OCI-LY1 (cell line): Measurements from ENCODE around the gene PRM1.

Experiments
- H2AFZ ChIP-seq: fragments of 200-600 bp; sonication (generic), shearing (Covaris generic); 2 replicates; pipeline ENCODE4 v1.6.0; 2014; ENCODE audit warnings: antibody characterized with exemption, mild to moderate bottlenecking, low read length
- H3F3A ChIP-seq: fragments of 200-600 bp; sonication (generic), shearing (Covaris generic); 2 replicates; pipeline ENCODE4 v1.6.0; 2014; ENCODE audit warnings: mild to moderate bottlenecking, antibody characterized with exemption, low read length, moderate library complexity; ENCODE audit not compliant: insufficient read depth
- H3K27ac ChIP-seq: fragments of 200-600 bp; sonication (generic); 2 replicates; pipeline ENCODE4 v1.5.1; 2014; ENCODE audit warnings: low read length, mixed run types, mild to moderate bottlenecking, low read depth; ENCODE audit not compliant: poor library complexity, severe bottlenecking
- H3K27me3 ChIP-seq: fragments of 200-600 bp; sonication (generic); 2 replicates; pipeline ENCODE4 v1.6.0; 2014; ENCODE audit warnings: antibody characterized with exemption, mild to moderate bottlenecking, low read length, moderate library complexity; ENCODE audit not compliant: insufficient read depth
- H3K36me3 ChIP-seq: fragments of 200-600 bp; sonication (generic); 2 replicates; pipeline ENCODE4 v1.6.1; 2014; ENCODE audit warnings: mild to moderate bottlenecking, antibody characterized with exemption, low read length, moderate library complexity, mixed read lengths; ENCODE audit not compliant: insufficient read depth
- H3K4me1 ChIP-seq: fragments of 200-600 bp; sonication (generic); 2 replicates; pipeline ENCODE4 v1.5.1; 2014; ENCODE audit warnings: mild to moderate bottlenecking, low read length, moderate library complexity; ENCODE audit not compliant: insufficient read depth, severe bottlenecking
- H3K4me2 ChIP-seq: fragments of 200-600 bp; sonication (generic), shearing (Covaris generic); 2 replicates; pipeline ENCODE4 v1.6.1; 2014; ENCODE audit warnings: low read length
- H3K4me3 ChIP-seq: fragments of 200-600 bp; sonication (generic); 2 replicates; pipeline ENCODE4 v1.5.1; 2014; ENCODE audit warnings: low read length, low read depth, mild to moderate bottlenecking, mixed read lengths; ENCODE audit not compliant: poor library complexity, severe bottlenecking
- H3K79me2 ChIP-seq: fragments of 200-600 bp; shearing (Covaris generic); 2 replicates; pipeline ENCODE4 v1.6.1; 2016; ENCODE audit warnings: mixed run types, low read length, mixed read lengths; ENCODE audit not compliant: insufficient read depth
- H3K9ac ChIP-seq: fragments of 200-600 bp; sonication (generic), shearing (Covaris generic); 2 replicates; pipeline ENCODE4 v1.6.1; 2014; ENCODE audit warnings: mild to moderate bottlenecking, low read length, mixed read lengths
- H3K9me2 ChIP-seq: fragments of 200-600 bp; sonication (generic), shearing (Covaris generic); 2 replicates; pipeline ENCODE4 v1.6.1; 2014; ENCODE audit warnings: low read depth, mild to moderate bottlenecking, low read length, mixed read lengths
- H3K9me3 ChIP-seq: fragments of 200-600 bp; shearing (Covaris generic); 2 replicates; pipeline ENCODE4 v1.6.1; 2014; ENCODE audit warnings: low read length, mixed read lengths
- H4K20me1 ChIP-seq: fragments of 200-600 bp; sonication (generic), shearing (Covaris generic); 2 replicates; pipeline ENCODE4 v1.6.0; 2016; ENCODE audit warnings: mild to moderate bottlenecking, low read length; ENCODE audit not compliant: insufficient read depth
- EZH2 ChIP-seq: fragments of 200-600 bp; sonication (generic), shearing (Covaris generic); IDR thresholded peaks from 2 replicates; pipeline ENCODE4 v1.8.0; 2017; ENCODE audit warnings: borderline replicate concordance, mixed run types, mild to moderate bottlenecking, antibody characterized with exemption, low read length, moderate library complexity, mixed read lengths
- TF ChIP-seq, protein P1 (sequence below): fragments of 200-600 bp; sonication (generic), shearing (Covaris generic); IDR thresholded peaks from 2 replicates; pipeline ENCODE4 v1.5.1; 2017; ENCODE audit warnings: mild to moderate bottlenecking, antibody characterized with exemption, low read length, moderate library complexity, mixed read lengths

The PRM1 gene

DNA sequence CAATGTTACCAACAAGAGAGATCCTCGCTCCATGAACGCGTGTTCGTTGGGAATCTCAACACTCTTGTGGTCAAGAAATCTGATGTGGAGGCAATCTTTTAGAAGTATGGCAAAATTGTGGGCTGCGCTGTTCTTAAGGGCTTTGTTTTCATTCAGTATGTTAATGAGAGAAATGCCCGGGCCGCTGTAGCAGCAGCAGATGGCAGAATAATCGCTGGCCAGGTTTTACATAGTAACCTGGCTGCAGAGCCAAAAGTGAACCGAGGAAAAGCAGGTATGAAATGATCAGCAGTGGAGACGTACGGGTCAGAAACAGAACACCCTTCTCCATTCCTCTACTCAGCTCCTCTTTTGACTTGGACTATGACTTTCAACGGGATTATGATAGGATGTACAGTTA lies 38.5 kb downstream of the PRM1 start:
- H3K36me3 ChIP-seq: no peaks in the 10 kb centered on the region; the same call in 1 of the 2 replicates
- H3K9me3 ChIP-seq: no peaks in the 10 kb centered on the region
- H3K4me2 ChIP-seq: no peak overlapping the region
- H3F3A ChIP-seq: no peaks in the 10 kb centered on the region
- H3K4me1 ChIP-seq: no peaks in the 10 kb centered on the region
- H2AFZ ChIP-seq: no peak overlapping the region
- H3K27me3 ChIP-seq: no peaks in the 10 kb centered on the region
- no peak overlapping the region for H3K4me3 ChIP-seq
- no peak overlapping the region for H3K9ac ChIP-seq
- H4K20me1 ChIP-seq: no peaks in the 10 kb centered on the region
- no peak overlapping the region for H3K27ac ChIP-seq
- no peaks in the 10 kb centered on the region for H3K9me2 ChIP-seq
- H3K79me2 ChIP-seq: no peaks in the 10 kb centered on the region
- TF ChIP-seq, protein P1, sequence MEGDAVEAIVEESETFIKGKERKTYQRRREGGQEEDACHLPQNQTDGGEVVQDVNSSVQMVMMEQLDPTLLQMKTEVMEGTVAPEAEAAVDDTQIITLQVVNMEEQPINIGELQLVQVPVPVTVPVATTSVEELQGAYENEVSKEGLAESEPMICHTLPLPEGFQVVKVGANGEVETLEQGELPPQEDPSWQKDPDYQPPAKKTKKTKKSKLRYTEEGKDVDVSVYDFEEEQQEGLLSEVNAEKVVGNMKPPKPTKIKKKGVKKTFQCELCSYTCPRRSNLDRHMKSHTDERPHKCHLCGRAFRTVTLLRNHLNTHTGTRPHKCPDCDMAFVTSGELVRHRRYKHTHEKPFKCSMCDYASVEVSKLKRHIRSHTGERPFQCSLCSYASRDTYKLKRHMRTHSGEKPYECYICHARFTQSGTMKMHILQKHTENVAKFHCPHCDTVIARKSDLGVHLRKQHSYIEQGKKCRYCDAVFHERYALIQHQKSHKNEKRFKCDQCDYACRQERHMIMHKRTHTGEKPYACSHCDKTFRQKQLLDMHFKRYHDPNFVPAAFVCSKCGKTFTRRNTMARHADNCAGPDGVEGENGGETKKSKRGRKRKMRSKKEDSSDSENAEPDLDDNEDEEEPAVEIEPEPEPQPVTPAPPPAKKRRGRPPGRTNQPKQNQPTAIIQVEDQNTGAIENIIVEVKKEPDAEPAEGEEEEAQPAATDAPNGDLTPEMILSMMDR: no peak
- TF ChIP-seq EZH2: no peak

DNA sequence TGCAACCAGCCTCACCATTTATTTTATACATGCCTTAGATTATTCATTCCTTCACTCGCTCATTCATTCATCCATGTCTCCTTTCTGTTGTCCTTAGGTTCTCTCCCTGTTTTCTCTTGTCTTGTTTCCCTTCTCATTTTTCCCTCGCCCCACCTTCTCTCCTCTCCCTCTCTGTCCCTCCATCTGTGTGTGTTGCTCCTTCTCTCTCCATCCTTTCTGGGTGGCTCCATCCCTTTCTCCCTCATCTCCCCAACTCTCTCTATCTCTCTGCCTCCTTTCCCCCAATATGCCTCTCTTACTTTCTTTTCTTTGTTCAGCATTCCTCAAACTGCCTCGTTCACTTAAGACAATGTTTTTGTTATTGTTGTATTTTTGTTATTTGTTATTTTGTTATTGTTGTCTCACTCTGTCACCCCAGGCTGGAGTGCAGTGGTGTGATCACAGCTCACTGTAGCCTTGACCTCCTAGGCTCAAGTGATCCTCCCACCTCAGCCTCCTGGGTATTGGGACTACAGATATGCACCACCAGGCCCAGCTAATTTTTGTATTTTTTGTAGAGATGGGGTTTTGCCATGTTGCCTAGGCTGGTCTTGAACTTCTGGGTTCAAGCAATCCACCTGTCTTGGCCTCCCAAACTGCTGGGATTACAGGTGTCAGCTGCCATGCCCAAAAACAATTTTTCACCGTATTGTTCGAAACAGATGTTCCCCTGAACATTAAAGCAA lies 39.5 kb downstream of the PRM1 start:
- no peaks in the 10 kb centered on the region for H3K9me2 ChIP-seq
- H3K4me2 ChIP-seq: no peak overlapping the region
- TF ChIP-seq, protein P1: no peak
- no peak for TF ChIP-seq EZH2
- H3K4me3 ChIP-seq: no peak overlapping the region
- no peak overlapping the region for H3K27ac ChIP-seq
- no peaks in the 10 kb centered on the region for H3K79me2 ChIP-seq
- no peaks in the 10 kb centered on the region; the same call in 1 of the 2 replicates for H3K36me3 ChIP-seq
- H3F3A ChIP-seq: no peaks in the 10 kb centered on the region
- H3K9ac ChIP-seq: no peak overlapping the region
- no peak overlapping the region for H2AFZ ChIP-seq
- H3K4me1 ChIP-seq: no peaks in the 10 kb centered on the region
- no peaks in the 10 kb centered on the region for H4K20me1 ChIP-seq
- H3K9me3 ChIP-seq: no peaks in the 10 kb centered on the region
- H3K27me3 ChIP-seq: no peaks in the 10 kb centered on the region

DNA sequence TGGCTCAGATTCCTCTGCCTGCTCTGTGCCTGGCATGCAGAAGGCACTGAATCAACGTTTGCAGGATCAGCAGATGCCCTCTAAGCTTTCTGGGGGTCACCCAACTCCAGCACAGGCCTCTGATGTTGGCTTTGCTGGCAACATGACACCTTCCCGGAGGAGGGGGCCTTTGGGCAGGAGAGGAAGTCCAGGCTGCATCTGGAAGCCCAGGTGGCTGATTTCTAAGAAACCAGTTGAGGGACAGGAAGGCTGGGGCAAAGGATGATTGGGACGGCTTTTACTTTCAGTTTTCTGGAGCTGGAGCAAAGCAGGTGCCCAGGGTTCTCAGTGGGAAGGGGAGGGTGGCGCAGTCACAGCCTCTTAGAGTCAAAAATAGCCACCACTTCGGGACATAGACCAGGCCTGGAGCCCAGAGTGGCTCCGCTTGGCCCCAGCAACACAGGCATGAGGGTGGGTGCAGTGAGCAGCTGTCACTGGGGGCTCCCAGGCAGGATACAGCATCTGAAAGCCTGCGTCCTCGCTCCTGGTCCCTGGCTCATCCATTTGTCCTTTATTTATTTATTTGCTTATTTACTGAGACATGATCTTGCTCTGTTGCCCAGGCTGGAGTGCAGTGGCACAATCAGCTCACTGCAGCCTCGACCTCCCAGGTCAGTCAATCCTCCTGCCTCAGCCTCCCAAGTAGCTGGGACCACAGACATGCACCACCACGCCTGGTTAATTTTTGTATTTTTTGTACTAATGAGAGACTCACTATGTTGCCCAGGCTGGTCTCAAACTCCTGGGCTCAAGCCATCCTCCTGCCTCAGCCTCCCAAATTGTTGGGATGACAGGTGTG lies 40.3 kb downstream of the PRM1 start:
- H2AFZ ChIP-seq: no peak overlapping the region
- H3F3A ChIP-seq: no peaks in the 10 kb centered on the region
- H3K4me2 ChIP-seq: no peak overlapping the region

More for the DNA sequence above, 40.3 kb downstream of the PRM1 start:
- no peaks in the 10 kb centered on the region for H3K27me3 ChIP-seq
- no peaks in the 10 kb centered on the region for H3K4me1 ChIP-seq
- H3K36me3 ChIP-seq: no peaks in the 10 kb centered on the region
- TF ChIP-seq, protein P1: no peak
- no peak for TF ChIP-seq EZH2
- no peaks in the 10 kb centered on the region for H4K20me1 ChIP-seq
- no peak overlapping the region for H3K9ac ChIP-seq
- no peaks in the 10 kb centered on the region for H3K9me2 ChIP-seq
- H3K9me3 ChIP-seq: no peaks in the 10 kb centered on the region
- no peak overlapping the region for H3K27ac ChIP-seq
- no peaks in the 10 kb centered on the region for H3K79me2 ChIP-seq
- H3K4me3 ChIP-seq: no peak overlapping the region
